HG03469 (cell line): ENCODE results near the gene SMG6.
"Not testable (repeated sequence)": the region's sequence is repeated elsewhere in the genome, so short reads cannot be mapped to it uniquely, and the experiment has no call there.

Experiments
- ATAC-seq: cut with Tn5 transposase; IDR thresholded peaks from one replicate; pipeline ENCODE4 v1.9.1; 2021; ENCODE audit warnings: mild to moderate bottlenecking, moderate library complexity, moderate number of reproducible peaks; ENCODE audit not compliant: unreplicated experiment

SMG6 gene

GRCh38 chr17:2309338-2310154 is 6.0 kb upstream of the SMG6 start:
- ATAC-seq: no peak

- no peak for ATAC-seq
Measured at GRCh38 chr17:2304931-2305330, 1.3 kb upstream of the SMG6 start.

- no peak for ATAC-seq
Measured at GRCh38 chr17:2302778-2303203, 794 bp downstream of the SMG6 start.

GRCh38 chr17:2299756-2300155 is 3.8 kb downstream of the SMG6 start:
- no peak for ATAC-seq

GRCh38 chr17:2299136-2299535 is 4.4 kb downstream of the SMG6 start:
- no peak for ATAC-seq

- no peak for ATAC-seq
Measured at GRCh38 chr17:2297023-2297422, 6.6 kb downstream of the SMG6 start.

- no peak for ATAC-seq
Measured at GRCh38 chr17:2295575-2295974, 8.0 kb downstream of the SMG6 start.

- ATAC-seq: no peak
Measured at GRCh38 chr17:2292100-2292499, 11.5 kb downstream of the SMG6 start.

GRCh38 chr17:2289878-2290478 is 13.6 kb downstream of the SMG6 start:
- no peak for ATAC-seq

- ATAC-seq: no peak
Measured at GRCh38 chr17:2283302-2283701, 20.3 kb downstream of the SMG6 start.

GRCh38 chr17:2282297-2282873 is 21.2 kb downstream of the SMG6 start:
- no peak for ATAC-seq

GRCh38 chr17:2279707-2280106 is 23.9 kb downstream of the SMG6 start:
- no peak for ATAC-seq

GRCh38 chr17:2277429-2278170 is 26.0 kb downstream of the SMG6 start:
- ATAC-seq: no peak

- no peak for ATAC-seq
Measured at GRCh38 chr17:2275722-2276121, 27.9 kb downstream of the SMG6 start.

- ATAC-seq: no peak
Measured at GRCh38 chr17:2274414-2274813, 29.2 kb downstream of the SMG6 start.

- ATAC-seq: no peak
Measured at GRCh38 chr17:2271985-2272702, 31.4 kb downstream of the SMG6 start.

- no peak for ATAC-seq
Measured at GRCh38 chr17:2267354-2267753, 36.2 kb downstream of the SMG6 start.

- no peak for ATAC-seq
Measured at GRCh38 chr17:2266865-2267228, 36.7 kb downstream of the SMG6 start.

GRCh38 chr17:2266045-2266864 is 37.3 kb downstream of the SMG6 start:
- no peak for ATAC-seq

GRCh38 chr17:2265166-2265565 is 38.4 kb downstream of the SMG6 start:
- ATAC-seq: not testable (repeated sequence)
